Hair follicular keratinocyte (primary cell): ENCODE measurements around the gene GPR89B. TPM values are rescaled to one million over a fixed set of nuclear protein-coding genes. Genes with fewer than 3 reads are reported as not detected.

Experiments
- total RNA-seq: library from RNA; depleted of rRNA; stranded (reverse); fragments of >200 nt; gene quantifications from 2 replicates; pipeline ENCODE4 v1.2.3, GENCODE V29; 2015

The GPR89B gene
- total RNA-seq = 12.0 and 20.9 TPM in 2 replicates

GRCh38 chr1:147928236-147929132 lies at the start of gene GPR89B:
Gene GPR89B (plus strand): TSS chr1:147928420. CDS start chr1:147928537, 117 bp downstream.

GRCh38 chr1:147902253-147902845 lies 25.9 kb upstream of the GPR89B start, which contains the start of gene GJA8:
Gene GJA8 (plus strand): TSS chr1:147902795. CDS start chr1:147907956, 5,161 bp downstream.

Other genes with a start within 250 kb of the GPR89B start
- 0.55 and 2.7 TPM in 2 replicates for gene GJA5, start 167.8 kb upstream of the GPR89B start, total RNA-seq
- gene GJA8, start 25.6 kb upstream of the GPR89B start, total RNA-seq = not detected in 2 replicates
- 1.6 and 3.4 TPM in 2 replicates for gene NBPF11, start 223.9 kb downstream of the GPR89B start, total RNA-seq